Cardiac muscle cell (in vitro differentiated cells and primary cell): ENCODE data around the gene GPR135. TPM values are rescaled to one million over a fixed set of nuclear protein-coding genes. Genes with fewer than 3 reads are reported as not detected.

Experiments used
- DNase-seq, 2 donors: peaks; one replicate each; pipeline versions ENCODE4 v3.0.0 to v3.0.0-alpha.2; 2010 to 2017; ENCODE audit warnings: low read depth in 1 of 2, low spot score in 1 of 2
- H3K27ac ChIP-seq: fragments of 200-600 bp; sonication (generic); 2 replicates; pipeline ENCODE4 v1.5.1; 2016
- H3K27me3 ChIP-seq: fragments of 200-600 bp; sonication (generic); 2 replicates; pipeline ENCODE4 v1.6.0; 2016; ENCODE audit warnings: control low read depth
- H3K36me3 ChIP-seq: fragments of 200-600 bp; sonication (generic); 2 replicates; pipeline ENCODE4 v1.5.1; 2016; ENCODE audit warnings: control low read depth
- H3K4me1 ChIP-seq: fragments of 200-600 bp; sonication (generic); 2 replicates; pipeline ENCODE4 v1.8.1; 2017; ENCODE audit warnings: low read depth, mild to moderate bottlenecking, mixed run types
- H3K4me3 ChIP-seq: fragments of 200-600 bp; sonication (generic); 2 replicates; pipeline ENCODE4 v1.5.1; 2016; ENCODE audit warnings: mild to moderate bottlenecking
- H3K9me3 ChIP-seq: fragments of 200-600 bp; sonication (generic); 2 replicates; pipeline ENCODE4 v1.5.1; 2017; ENCODE audit warnings: low read depth, mild to moderate bottlenecking, control low read depth
- polyA plus RNA-seq: library from polyadenylated mRNA; unstranded; fragments of >200 nt; fragmentation: Nextera tagmentation; extraction: Ambion mirVana; gene quantifications from 2 replicates; pipeline ENCODE4 v1.2.1, GENCODE V29; 2016
- total RNA-seq: library from RNA; depleted of rRNA; stranded (reverse); fragments of >200 nt; gene quantifications from 2 replicates; pipeline ENCODE4 v1.2.3, GENCODE V29; 2016
- TF ChIP-seq, protein P1 (sequence below): IDR thresholded peaks from 2 replicates; pipeline ENCODE4 v1.5.1; 2012; ENCODE audit warnings: low read depth, mild to moderate bottlenecking, low read length

Gene GPR135
- total and polyA plus RNA-seq, 2 experiments from 2014 or later = 4.0 to 11.0 TPM

DNA sequence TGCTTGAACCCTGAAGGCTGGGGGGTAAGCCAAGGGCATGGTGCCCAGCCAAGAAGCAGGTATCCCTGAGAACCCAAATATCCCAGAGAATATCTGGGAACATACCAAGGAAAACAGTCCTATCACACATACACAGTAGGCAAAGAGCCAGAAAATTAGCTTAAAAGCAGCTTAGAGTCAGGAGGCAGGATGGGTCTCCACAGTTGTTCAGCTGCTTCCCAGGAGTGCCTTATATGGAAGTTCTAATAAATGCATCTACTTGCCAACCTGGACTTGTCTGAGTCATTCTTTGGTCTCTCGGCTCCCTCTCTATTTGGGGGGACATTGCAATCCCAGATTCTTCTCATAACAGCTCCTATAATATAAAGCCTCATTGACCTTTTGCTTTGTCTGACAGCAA, 9.0 kb upstream of the GPR135 start:
- DNase-seq = peak in 1 of 2 donors; percentile 76
- Histone ChIP-seq H3K4me3 (no peak overlapping the region), H3K4me1 (no peaks in the 10 kb centered on the region), H3K36me3 (peaks cover 15% of the 10 kb centered on the region), H3K9me3 (no peaks in the 10 kb centered on the region), H3K27ac (no peak overlapping the region), H3K27me3 (no peaks in the 10 kb centered on the region)
- TF ChIP-seq, protein P1, sequence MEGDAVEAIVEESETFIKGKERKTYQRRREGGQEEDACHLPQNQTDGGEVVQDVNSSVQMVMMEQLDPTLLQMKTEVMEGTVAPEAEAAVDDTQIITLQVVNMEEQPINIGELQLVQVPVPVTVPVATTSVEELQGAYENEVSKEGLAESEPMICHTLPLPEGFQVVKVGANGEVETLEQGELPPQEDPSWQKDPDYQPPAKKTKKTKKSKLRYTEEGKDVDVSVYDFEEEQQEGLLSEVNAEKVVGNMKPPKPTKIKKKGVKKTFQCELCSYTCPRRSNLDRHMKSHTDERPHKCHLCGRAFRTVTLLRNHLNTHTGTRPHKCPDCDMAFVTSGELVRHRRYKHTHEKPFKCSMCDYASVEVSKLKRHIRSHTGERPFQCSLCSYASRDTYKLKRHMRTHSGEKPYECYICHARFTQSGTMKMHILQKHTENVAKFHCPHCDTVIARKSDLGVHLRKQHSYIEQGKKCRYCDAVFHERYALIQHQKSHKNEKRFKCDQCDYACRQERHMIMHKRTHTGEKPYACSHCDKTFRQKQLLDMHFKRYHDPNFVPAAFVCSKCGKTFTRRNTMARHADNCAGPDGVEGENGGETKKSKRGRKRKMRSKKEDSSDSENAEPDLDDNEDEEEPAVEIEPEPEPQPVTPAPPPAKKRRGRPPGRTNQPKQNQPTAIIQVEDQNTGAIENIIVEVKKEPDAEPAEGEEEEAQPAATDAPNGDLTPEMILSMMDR = no peak

DNA sequence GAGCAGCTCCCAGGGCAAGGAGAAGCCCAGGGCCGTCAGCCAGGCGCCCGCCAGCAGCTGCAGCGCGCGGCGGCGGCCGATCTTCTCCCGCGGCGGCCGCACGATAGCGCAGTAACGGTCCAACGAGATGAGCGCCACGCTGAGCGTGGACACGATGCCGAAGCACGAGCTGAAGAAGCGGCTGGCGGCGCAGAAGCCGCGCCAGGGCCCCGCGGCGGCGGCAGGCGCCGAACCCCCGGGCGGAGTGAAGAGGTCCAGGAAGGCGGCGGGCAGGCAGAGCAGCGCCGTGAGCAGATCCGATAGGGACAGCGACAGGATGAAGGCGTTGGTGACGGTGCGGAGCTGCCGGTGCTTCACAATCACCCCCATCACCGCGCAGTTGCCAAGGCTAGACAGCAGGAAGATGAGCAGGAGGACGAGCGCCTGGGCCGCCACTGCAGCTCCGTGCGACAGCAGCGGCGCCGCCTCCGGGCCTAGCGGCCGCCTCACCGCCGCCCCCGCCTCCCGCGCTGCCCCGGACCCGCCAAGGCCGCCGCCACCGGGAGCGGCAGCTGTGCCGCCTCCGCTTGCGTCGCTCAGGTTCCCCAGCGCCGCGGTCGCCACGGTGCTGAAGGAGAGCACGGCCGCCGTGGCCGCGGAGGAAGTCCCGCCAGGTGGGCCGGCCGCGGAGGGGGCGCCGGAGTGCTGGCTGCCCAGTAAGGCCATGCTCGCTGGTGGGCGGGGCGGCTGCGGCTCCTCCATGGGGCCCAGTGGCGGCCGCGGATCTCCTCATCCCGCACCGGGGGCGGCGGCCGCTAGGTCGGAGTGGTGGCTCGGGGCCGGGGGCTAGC, 479 bp downstream of the GPR135 start:
- H3K4me1 ChIP-seq = peaks cover 4% of the 10 kb centered on the region
- H3K27ac ChIP-seq = peak overlapping the region; percentile 8
- peak; percentile 65 to 90 for DNase-seq
- TF ChIP-seq, protein P1 = no peak
- no peaks in the 10 kb centered on the region for H3K27me3 ChIP-seq
- peak overlapping the region; percentile 53 for H3K4me3 ChIP-seq
- H3K36me3 ChIP-seq = peaks cover 5% of the 10 kb centered on the region
- no peaks in the 10 kb centered on the region for H3K9me3 ChIP-seq

DNA sequence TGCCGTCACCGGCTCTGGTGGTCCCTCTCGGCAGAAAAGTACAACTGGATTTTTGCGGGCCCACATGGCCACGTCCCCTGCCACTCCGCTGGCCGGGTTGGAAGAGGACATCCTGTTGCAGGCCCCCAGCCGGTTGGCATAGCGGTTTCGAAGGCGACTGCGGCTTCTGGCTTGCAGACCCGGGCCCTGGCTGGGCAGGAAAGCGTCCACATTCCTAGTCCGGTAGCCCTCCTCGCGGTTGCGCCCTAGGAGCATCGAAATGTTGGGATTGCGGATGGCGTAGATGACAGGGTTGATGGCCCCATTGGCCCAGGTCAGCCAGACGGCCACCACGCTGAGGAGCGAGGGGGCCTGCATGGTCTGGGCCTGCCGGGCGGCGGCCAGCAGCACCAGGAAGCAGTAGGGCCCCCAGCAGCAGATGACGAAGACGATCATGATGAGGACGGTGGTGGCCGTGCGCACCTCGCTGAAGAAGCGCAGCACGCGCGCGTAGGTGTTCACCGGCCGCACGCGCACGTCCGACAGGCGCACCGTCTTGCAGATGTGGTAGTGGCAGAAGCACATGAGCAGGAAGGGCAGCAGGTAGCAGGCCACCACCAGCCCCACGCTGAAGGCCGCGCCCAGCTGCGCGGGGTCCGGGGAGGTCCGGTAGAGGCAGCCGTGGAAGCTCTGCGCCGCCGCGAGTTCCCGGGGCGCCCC, 1.2 kb downstream of the GPR135 start:
- peak overlapping the region; percentile 8 for H3K27ac ChIP-seq
- H3K4me3 ChIP-seq = peak overlapping the region; percentile 53
- H3K4me1 ChIP-seq = peaks cover 4% of the 10 kb centered on the region
- no peaks in the 10 kb centered on the region for H3K27me3 ChIP-seq
- TF ChIP-seq, protein P1 = no peak
- peaks cover 5% of the 10 kb centered on the region for H3K36me3 ChIP-seq
- no peak for DNase-seq
- H3K9me3 ChIP-seq = no peaks in the 10 kb centered on the region

DNA sequence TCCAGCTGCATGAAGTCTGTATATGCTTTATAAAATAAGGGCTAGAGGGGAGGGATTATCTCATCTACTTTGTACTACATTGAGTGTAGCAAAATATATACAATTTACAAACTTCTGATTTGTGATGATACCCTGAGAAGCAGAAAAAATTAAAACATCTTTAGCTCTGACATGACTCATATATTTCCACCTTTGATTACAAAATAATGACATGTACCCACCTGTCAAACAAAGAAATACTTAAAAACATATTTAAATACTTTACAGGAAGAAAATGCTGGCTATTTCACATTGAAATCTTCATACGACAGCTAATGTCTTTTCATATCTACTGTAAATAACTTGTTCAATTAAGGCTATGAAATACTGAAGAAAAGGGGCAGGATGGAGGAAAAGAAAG, 3.3 kb downstream of the GPR135 start:
- Histone ChIP-seq H3K27me3 (no peaks in the 10 kb centered on the region), H3K4me3 (no peak overlapping the region), H3K36me3 (peaks cover 16% of the 10 kb centered on the region), H3K4me1 (peaks cover 4% of the 10 kb centered on the region), H3K9me3 (no peaks in the 10 kb centered on the region), H3K27ac (no peak overlapping the region)
- TF ChIP-seq, protein P1 = no peak
- DNase-seq = no peak

DNA sequence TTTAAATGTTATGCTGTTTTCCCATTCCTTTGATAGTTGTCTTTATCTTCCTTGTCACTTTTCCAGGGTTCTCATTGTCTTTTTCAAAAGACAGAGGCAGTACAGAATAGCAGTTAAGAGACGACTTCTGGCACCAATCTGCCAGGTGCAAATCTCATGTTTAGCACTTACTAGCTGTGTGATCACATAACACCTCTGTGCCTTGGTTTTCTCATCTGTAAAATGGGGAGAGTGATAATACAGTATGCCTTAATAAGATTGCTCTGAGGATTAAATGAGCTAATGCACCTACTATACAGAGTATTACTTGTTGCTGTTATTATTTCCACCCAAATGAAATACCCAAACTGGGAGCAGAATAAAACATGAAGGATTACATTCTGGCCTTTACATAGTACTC, 4.8 kb downstream of the GPR135 start:
- no peak overlapping the region for H3K4me3 ChIP-seq
- no peaks in the 10 kb centered on the region for H3K27me3 ChIP-seq
- H3K36me3 ChIP-seq = peaks cover 21% of the 10 kb centered on the region
- TF ChIP-seq, protein P1 = no peak
- H3K9me3 ChIP-seq = no peaks in the 10 kb centered on the region
- H3K27ac ChIP-seq = no peak overlapping the region
- no peak for DNase-seq
- H3K4me1 ChIP-seq = peaks cover 4% of the 10 kb centered on the region
